RWPE2 (cell line): Measurements from ENCODE around the gene BANF1.

Experiments used
- ATAC-seq: fragments of 200-7000 bp; cut with Tn5 transposase; 3 replicates; pipeline ENCODE4 v1.9.1; 2021; ENCODE audit warnings: low read depth
- DNase-seq: peaks from one replicate; pipeline ENCODE4 v3.0.0-alpha.2; 2020; ENCODE audit warnings: low spot score
- H3K27ac ChIP-seq: fragments of 450-650 bp; 2 replicates; pipeline ENCODE4 v1.5.1; 2017; ENCODE audit warnings: mild to moderate bottlenecking; ENCODE audit not compliant: poor library complexity, severe bottlenecking
- H3K27me3 ChIP-seq: fragments of 250-450 bp; sonication (Bioruptor Pico); 2 replicates; pipeline ENCODE4 v1.5.1; 2021; ENCODE audit warnings: mild to moderate bottlenecking, moderate library complexity; ENCODE audit not compliant: insufficient read depth, poor library complexity, severe bottlenecking
- H3K36me3 ChIP-seq: fragments of 250-450 bp; sonication (Bioruptor Pico); 2 replicates; pipeline ENCODE4 v1.5.1; 2020; ENCODE audit warnings: low read depth, mild to moderate bottlenecking, moderate library complexity
- H3K4me1 ChIP-seq: fragments of 250-450 bp; sonication (Bioruptor Pico); 2 replicates; pipeline ENCODE4 v1.5.1; 2021; ENCODE audit warnings: mild to moderate bottlenecking, moderate library complexity; ENCODE audit not compliant: insufficient read depth, poor library complexity, severe bottlenecking
- H3K4me3 ChIP-seq: fragments of 250-450 bp; sonication (Bioruptor Pico); 2 replicates; pipeline ENCODE4 v1.5.1; 2021; ENCODE audit warnings: mild to moderate bottlenecking, moderate library complexity; ENCODE audit not compliant: severe bottlenecking
- H3K9me3 ChIP-seq: fragments of 250-450 bp; sonication (Bioruptor Pico); 2 replicates; pipeline ENCODE4 v1.5.1; 2021; ENCODE audit warnings: mild to moderate bottlenecking, moderate library complexity; ENCODE audit not compliant: severe bottlenecking
- CTCF ChIP-seq: fragments of 450-650 bp; IDR thresholded peaks from one replicate; pipeline ENCODE4 v1.5.1; 2017; ENCODE audit warnings: mild to moderate bottlenecking, moderate library complexity; ENCODE audit not compliant: poor library complexity, severe bottlenecking

Gene BANF1

DNA sequence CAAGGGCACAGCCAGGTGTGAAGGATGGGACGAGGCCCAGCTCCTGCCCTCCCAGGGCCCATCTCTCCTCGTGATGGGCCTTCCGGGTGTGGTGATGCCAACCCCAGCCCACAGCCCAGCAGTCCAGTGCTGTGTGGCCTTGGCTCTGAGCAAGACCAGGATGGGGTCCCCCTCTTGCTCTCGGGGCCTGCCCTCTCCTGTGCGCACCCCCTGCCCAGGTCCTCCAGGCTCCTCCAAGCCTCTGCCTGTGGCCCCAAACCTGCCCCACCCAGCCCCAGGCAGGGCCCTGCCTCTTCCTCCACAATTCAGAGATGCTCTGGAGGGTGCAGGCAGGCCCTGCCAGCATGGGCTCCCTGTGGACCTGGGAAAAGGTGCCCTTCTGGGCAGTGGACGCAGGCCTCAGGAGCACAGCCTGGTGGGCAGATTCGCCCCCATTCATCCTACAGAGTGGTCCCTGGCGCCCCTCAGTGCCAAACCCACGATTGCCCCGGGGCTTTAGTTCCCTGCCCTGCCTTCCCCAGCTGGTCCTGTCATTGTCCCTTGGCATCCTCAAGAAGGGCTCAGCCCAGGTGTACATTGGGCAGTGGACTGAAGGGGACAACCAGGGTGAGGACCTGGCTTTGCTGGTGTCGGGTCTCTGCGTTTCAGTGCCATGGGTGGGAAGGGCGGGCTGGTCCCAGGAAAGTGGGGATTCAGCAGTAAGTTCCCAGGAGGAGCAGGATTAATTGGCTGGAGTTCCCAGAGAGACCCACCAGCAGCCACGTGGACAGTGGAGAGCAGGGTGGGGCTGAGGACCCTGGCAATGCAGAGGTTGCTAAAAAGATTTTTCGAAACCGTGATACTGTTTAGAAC lies 20.1 kb upstream of the BANF1 start:
- DNase-seq (no peak), ATAC-seq (peak; percentile 19; the same call in 2 of the 3 replicates)
- H3K4me1 ChIP-seq = no peaks in the 10 kb centered on the region
- no peaks in the 10 kb centered on the region for H3K9me3 ChIP-seq
- H3K27ac ChIP-seq = no peak overlapping the region
- H3K36me3 ChIP-seq = peaks cover 19% of the 10 kb centered on the region
- no peaks in the 10 kb centered on the region for H3K27me3 ChIP-seq
- H3K4me3 ChIP-seq = no peak overlapping the region
- TF ChIP-seq CTCF = no peak

DNA sequence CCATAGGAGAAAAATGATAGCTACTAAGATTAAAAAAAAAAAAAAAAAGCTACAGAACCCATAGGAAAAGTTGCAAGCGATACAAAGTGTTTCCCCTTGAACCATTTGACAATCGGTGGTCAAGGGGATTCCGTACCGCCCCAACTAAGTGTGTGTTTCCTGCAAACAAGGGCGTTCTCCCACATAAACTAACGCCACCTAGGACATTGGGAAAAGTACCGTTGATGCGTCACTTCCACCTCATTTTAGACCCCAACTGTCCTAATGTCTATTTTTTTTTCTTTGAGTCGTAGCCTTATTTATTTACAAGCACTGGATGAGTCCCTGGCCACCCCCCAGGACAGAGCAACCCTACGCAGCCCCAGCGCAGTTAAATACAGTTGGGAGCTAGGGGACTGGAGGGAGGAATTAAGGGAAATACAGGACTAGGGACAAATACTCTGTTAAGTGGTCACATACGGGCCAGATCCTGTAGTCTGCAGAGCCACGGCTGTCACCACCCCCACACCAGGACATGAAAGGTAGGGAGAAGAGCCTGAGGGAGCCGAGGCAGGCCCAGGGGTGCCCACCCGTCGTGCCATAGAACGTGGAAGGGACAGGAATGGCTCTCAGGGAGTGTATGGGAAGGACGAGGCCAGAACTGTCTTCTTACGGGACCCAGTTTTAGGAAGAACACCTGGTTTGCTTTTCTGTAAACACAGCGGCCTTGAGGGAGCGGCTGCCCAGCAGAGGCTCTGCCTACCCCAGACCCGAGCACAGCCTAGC lies 19.3 kb upstream of the BANF1 start:
- no peaks in the 10 kb centered on the region for H3K9me3 ChIP-seq
- DNase-seq (no peak), ATAC-seq (no peak)
- no peaks in the 10 kb centered on the region for H3K27me3 ChIP-seq
- H3K36me3 ChIP-seq = peaks cover 11% of the 10 kb centered on the region; the same call in 1 of the 2 replicates
- H3K4me1 ChIP-seq = no peaks in the 10 kb centered on the region
- TF ChIP-seq CTCF = no peak
- no peak overlapping the region for H3K27ac ChIP-seq
- no peak overlapping the region for H3K4me3 ChIP-seq

DNA sequence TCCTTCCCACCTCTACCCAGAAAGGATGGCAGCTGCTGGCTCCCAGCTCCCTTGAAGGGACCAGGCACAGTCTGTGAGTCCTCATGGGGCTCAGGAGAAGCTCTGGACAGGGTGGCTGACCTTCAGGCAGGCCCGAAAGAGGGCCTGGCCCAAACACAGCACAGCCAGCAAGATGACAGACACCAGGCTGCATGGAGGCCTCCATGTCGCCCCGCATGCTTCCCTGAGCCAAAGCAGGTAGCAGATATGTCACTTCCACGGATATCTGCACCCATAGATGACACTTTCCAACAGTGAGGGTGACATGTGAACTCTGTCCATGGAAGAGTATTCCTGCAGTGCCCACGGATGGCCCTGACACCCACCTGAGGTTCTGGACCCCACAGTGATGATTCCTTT lies 18.7 kb upstream of the BANF1 start:
- Histone ChIP-seq H3K9me3 (no peaks in the 10 kb centered on the region), H3K4me1 (no peaks in the 10 kb centered on the region), H3K27ac (no peak overlapping the region), H3K4me3 (no peak overlapping the region), H3K36me3 (peaks cover 6% of the 10 kb centered on the region; the same call in 1 of the 2 replicates), H3K27me3 (no peaks in the 10 kb centered on the region)
- no peak for ATAC-seq
- TF ChIP-seq CTCF = no peak
- no peak for DNase-seq

DNA sequence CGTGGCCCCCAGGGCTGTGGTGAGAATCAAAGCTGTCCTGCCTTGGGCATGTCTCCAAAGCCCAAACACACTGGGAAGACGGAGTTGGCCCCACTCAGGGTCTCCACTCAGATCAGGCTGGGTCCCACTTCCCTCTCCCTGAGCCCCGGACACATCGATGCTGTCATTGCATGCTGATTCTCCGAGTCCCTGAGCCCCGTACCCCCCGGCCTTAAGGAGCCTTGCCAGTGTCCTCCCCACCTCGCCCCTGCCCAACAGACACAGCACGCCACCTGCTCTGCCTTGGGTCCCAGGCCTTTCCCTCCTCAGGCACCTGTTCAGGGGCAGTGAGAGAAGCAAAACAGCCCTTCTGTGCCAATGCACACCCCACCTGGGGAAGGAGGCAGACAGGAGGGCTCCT lies 15.0 kb upstream of the BANF1 start:
- ATAC-seq (no peak), DNase-seq (no peak)
- no peaks in the 10 kb centered on the region for H3K9me3 ChIP-seq
- TF ChIP-seq CTCF = no peak
- H3K36me3 ChIP-seq = peaks cover 5% of the 10 kb centered on the region
- no peak overlapping the region for H3K4me3 ChIP-seq
- no peaks in the 10 kb centered on the region for H3K27me3 ChIP-seq
- H3K27ac ChIP-seq = no peak overlapping the region
- H3K4me1 ChIP-seq = no peaks in the 10 kb centered on the region
